GM21381 (cell line): ENCODE results near the gene SF1.

ENCODE experiments used
- ATAC-seq: cut with Tn5 transposase; IDR thresholded peaks from one replicate; pipeline ENCODE4 v1.9.1; 2021; ENCODE audit warnings: mild to moderate bottlenecking, moderate library complexity; ENCODE audit not compliant: unreplicated experiment

The SF1 gene

GRCh38 chr11:64762674-64763525 is 15.4 kb downstream of the SF1 start:
- no peak for ATAC-seq

GRCh38 chr11:64762277-64762673 is 16.1 kb downstream of the SF1 start:
- ATAC-seq, result no peak

GRCh38 chr11:64760759-64761420 is 17.5 kb downstream of the SF1 start:
- ATAC-seq, result no peak

GRCh38 chr11:64759722-64760719 is 18.3 kb downstream of the SF1 start, which contains the start of gene PYGM:
Gene PYGM (minus strand): TSS chr11:64759974. CDS start chr11:64759898, 76 bp downstream.
- ATAC-seq, result no peak

- no peak for ATAC-seq
Measured at GRCh38 chr11:64759131-64759721, 19.1 kb downstream of the SF1 start.

DNA sequence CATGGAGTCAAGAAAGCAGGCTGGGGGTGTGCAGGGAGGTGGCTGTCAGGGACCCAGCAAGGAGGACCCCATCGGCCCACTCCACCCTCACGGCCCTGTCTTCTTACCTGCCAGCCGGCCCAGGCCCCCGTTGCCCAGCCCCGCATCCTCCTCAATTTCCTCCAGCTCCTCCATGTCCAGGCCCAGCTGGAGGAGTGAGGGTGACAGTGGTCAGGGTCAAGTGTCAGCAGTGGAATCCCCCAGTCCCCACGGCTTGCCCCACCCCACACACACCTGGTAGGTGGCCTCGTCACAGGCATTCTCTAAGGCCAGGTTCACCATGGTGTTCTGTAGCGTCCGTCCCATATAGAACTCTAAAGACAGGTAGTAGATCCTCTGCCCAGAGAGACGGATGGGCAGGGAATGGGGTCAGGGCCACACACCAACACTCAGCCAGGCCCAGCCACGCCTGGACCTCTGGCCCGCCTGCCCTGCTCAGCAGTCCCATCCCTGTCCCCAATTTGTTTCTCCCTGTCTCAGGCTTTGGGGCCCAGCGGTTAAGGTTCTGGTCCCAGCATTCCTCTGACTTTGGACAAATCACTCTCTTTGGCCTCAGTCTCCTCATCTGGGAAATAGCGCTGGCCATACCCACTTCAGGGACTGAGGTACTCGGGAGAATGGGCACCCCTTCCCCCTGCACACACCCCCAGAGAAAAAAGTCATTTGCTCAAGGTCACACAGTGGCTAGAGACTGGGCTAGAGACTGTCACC is 19.8 kb downstream of the SF1 start:
- no peak for ATAC-seq

GRCh38 chr11:64757549-64758329 is 20.6 kb downstream of the SF1 start:
- ATAC-seq, result no peak

- no peak for ATAC-seq
Measured at GRCh38 chr11:64755681-64756361, 22.5 kb downstream of the SF1 start.

GRCh38 chr11:64754919-64755662 is 23.3 kb downstream of the SF1 start:
- no peak for ATAC-seq

DNA sequence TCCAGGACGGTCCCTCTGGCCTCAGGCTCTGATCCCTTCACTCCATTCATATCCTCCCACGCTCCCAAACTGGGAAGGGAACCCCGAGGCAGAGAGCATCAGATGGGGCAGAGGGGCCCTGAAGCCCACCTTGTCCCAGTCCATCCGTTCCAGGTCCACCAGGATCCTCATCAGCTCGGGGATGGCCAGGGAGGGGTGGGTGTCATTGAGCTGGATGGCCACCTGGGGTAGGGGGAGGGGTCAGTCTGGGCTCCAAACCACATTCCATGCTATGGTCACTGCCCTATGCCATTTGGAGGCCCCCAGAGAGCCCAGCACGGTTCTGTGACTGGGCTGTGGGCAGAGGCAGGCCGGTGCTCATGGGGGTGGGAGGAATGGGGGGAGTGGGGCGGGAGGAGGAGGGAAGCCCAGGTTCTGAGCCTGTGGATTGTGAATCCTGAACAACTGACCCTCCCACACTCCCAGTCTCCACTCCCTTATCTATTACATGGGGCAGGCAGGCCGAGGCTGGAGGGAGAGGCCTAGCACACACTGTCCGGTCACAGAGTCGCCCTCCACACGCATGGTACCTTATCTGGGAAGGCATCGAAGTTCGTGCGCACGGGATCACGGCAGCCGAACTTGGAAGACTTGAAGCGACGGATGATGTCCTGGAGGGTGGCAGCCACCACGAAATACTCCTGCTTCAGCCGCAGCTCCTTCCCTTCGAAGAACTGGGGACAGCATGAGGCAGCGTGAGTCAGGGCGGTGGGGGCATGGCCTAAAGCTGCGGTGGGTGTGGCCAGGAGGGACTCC is 24.0 kb downstream of the SF1 start:
- ATAC-seq, result no peak

- ATAC-seq, result no peak
Measured at GRCh38 chr11:64753380-64754123, 24.8 kb downstream of the SF1 start.

DNA sequence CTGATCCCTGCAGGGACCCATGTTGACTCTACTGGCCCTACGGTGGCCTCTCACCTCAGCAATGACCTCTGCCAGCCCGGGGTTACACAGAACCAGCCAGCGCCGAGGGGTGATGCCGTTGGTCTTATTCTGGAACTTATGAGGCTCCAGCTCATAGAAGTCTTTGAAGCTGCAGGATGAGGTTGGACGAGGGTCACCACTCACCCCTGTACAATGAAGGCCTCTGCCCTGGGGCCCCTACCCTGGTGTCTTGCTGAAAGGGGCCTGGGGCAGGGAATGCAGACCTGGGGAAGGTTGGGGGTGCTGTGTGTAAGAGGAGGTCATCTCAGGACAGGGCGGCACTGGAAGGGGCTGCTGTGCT is 25.3 kb downstream of the SF1 start:
- ATAC-seq, result no peak

GRCh38 chr11:64752175-64752970 is 26.0 kb downstream of the SF1 start:
- ATAC-seq, result no peak

GRCh38 chr11:64751580-64751979 is 26.8 kb downstream of the SF1 start:
- no peak for ATAC-seq

GRCh38 chr11:64751136-64751535 is 27.2 kb downstream of the SF1 start:
- no peak for ATAC-seq
